GM23338 (cell line): ENCODE data around the gene INPP4B. TPM values are rescaled to one million over a fixed set of nuclear protein-coding genes. Genes with fewer than 3 reads are reported as not detected.

Source experiments
- ATAC-seq: fragments of 200-7000 bp; cut with Tn5 transposase; 3 replicates; pipeline ENCODE4 v1.9.1; 2020
- DNase-seq: peaks from one replicate; pipeline ENCODE4 v3.0.0-alpha.2; 2015; ENCODE audit warnings: low spot score
- H2AFZ ChIP-seq: fragments of 200-600 bp; sonication (generic); 2 replicates; pipeline ENCODE4 v1.8.0; 2016; ENCODE audit warnings: antibody characterized with exemption, mild to moderate bottlenecking, moderate library complexity
- H3F3A ChIP-seq: fragments of 200-600 bp; sonication (generic); replicated peaks from 2 replicates; pipeline ENCODE4 v1.8.0; 2017; ENCODE audit warnings: antibody characterized with exemption, mixed run types, low read depth
- H3K27ac ChIP-seq: fragments of 200-600 bp; sonication (generic); 2 replicates; pipeline ENCODE4 v1.6.1; 2016; ENCODE audit warnings: low read depth
- H3K27me3 ChIP-seq: fragments of 200-600 bp; sonication (generic); 2 replicates; pipeline ENCODE4 v1.8.0; 2016; ENCODE audit warnings: mild to moderate bottlenecking, mixed run types, moderate library complexity; ENCODE audit not compliant: insufficient read depth
- H3K36me3 ChIP-seq: fragments of 200-600 bp; sonication (generic); 2 replicates; pipeline ENCODE4 v1.8.0; 2016; ENCODE audit warnings: mild to moderate bottlenecking; ENCODE audit not compliant: insufficient read depth
- H3K4me1 ChIP-seq: fragments of 200-600 bp; sonication (generic); 2 replicates; pipeline ENCODE4 v1.8.0; 2016; ENCODE audit warnings: mild to moderate bottlenecking, moderate library complexity; ENCODE audit not compliant: insufficient read depth
- H3K4me2 ChIP-seq: fragments of 200-600 bp; sonication (generic); 2 replicates; pipeline ENCODE4 v1.7.1; 2017; ENCODE audit warnings: mixed run types
- H3K4me3 ChIP-seq: fragments of 200-600 bp; sonication (generic); 2 replicates; pipeline ENCODE4 v1.6.1; 2016; ENCODE audit warnings: mixed run types
- H3K79me2 ChIP-seq: fragments of 200-600 bp; sonication (generic); replicated peaks from 2 replicates; pipeline ENCODE4 v1.8.0; 2017; ENCODE audit warnings: mild to moderate bottlenecking; ENCODE audit not compliant: insufficient read depth
- H3K9me2 ChIP-seq: fragments of 200-600 bp; sonication (generic); 2 replicates; pipeline ENCODE4 v1.8.0; 2017; ENCODE audit not compliant: insufficient read depth
- H4K20me1 ChIP-seq: fragments of 200-600 bp; sonication (generic); replicated peaks from 2 replicates; pipeline ENCODE4 v1.8.0; 2017; ENCODE audit warnings: mild to moderate bottlenecking; ENCODE audit not compliant: insufficient read depth
- H3K27ac Mint-ChIP-seq: 2 replicates; pipeline ENCODE4 v1.8.0; 2020; ENCODE audit warnings: inconsistent platforms, mild to moderate bottlenecking, moderate library complexity, mixed read lengths
- H3K27me3 Mint-ChIP-seq: 3 replicates; pipeline ENCODE4 v1.8.0; 2022; ENCODE audit warnings: low read depth, mild to moderate bottlenecking, moderate library complexity, mixed read lengths, inconsistent platforms; ENCODE audit not compliant: insufficient read depth, poor library complexity
- H3K36me3 Mint-ChIP-seq: 3 replicates; pipeline ENCODE4 v1.8.0; 2021; ENCODE audit warnings: low read depth, mild to moderate bottlenecking, inconsistent platforms, moderate library complexity, mixed read lengths
- H3K4me1 Mint-ChIP-seq: 3 replicates; pipeline ENCODE4 v1.8.0; 2020; ENCODE audit warnings: mild to moderate bottlenecking, inconsistent platforms, mixed read lengths
- H3K4me3 Mint-ChIP-seq: 3 replicates; pipeline ENCODE4 v1.8.0; 2021; ENCODE audit warnings: moderate library complexity, mild to moderate bottlenecking, inconsistent platforms, mixed read lengths
- H3K9me3 Mint-ChIP-seq: 3 replicates; pipeline ENCODE4 v1.8.0; 2020; ENCODE audit warnings: moderate library complexity, mild to moderate bottlenecking, inconsistent platforms, mixed read lengths
- CREB1 ChIP-seq: fragments of 250-450 bp; sonication (Bioruptor Pico); IDR thresholded peaks from 2 replicates; pipeline ENCODE4 v1.5.0; 2020; ENCODE audit warnings: low read depth, mild to moderate bottlenecking, moderate library complexity
- JUNB ChIP-seq: IDR thresholded peaks from one replicate; pipeline ENCODE4 v1.6.1; 2016; ENCODE audit warnings: antibody characterized with exemption; ENCODE audit not compliant: unreplicated experiment
- POLR2AphosphoS5 ChIP-seq: IDR thresholded peaks from 2 replicates; pipeline ENCODE4 v1.6.1; 2016; ENCODE audit warnings: antibody characterized with exemption, low read depth
- STAT1 ChIP-seq: IDR thresholded peaks from one replicate; pipeline ENCODE4 v1.6.1; 2016; ENCODE audit warnings: antibody characterized with exemption; ENCODE audit not compliant: unreplicated experiment
- ZNF331 ChIP-seq: fragments of 250-450 bp; sonication (Bioruptor Pico); IDR thresholded peaks from 2 replicates; pipeline ENCODE4 v1.5.0; 2020; ENCODE audit warnings: low read depth, mild to moderate bottlenecking, moderate library complexity
- polyA plus RNA-seq: library from polyadenylated mRNA; unstranded; fragments of >200 nt; fragmentation: Nextera tagmentation; extraction: Ambion mirVana; gene quantifications from 2 replicates; pipeline ENCODE4 v1.2.1, GENCODE V29; 2016
- total RNA-seq: library from RNA; depleted of rRNA; stranded (reverse); fragments of >200 nt; shearing (Covaris generic); gene quantifications from 2 replicates; pipeline ENCODE4 v1.2.3, GENCODE V29; 2014
- TF ChIP-seq, protein P1 (sequence below): fragments of 250-450 bp; sonication (Bioruptor Pico); IDR thresholded peaks from 2 replicates; pipeline ENCODE4 v1.5.0; 2020; ENCODE audit warnings: mild to moderate bottlenecking, moderate library complexity
- TF ChIP-seq, protein P2 (sequence below), 2 experiments: fragments of 200-600 bp in 1 of 2; sonication (generic) in 1 of 2; conservative IDR thresholded peaks; 2 replicates each; pipeline versions ENCODE4 v1.5.1 to v1.6.1; 2016 to 2017; ENCODE audit warnings: antibody characterized with exemption in 2 of 2, low read depth in 2 of 2, mild to moderate bottlenecking in 2 of 2, moderate library complexity in 1 of 2

The INPP4B gene
- total and polyA plus RNA-seq, 2 experiments from 2014 or later: 0.11 to 0.14 TPM

DNA sequence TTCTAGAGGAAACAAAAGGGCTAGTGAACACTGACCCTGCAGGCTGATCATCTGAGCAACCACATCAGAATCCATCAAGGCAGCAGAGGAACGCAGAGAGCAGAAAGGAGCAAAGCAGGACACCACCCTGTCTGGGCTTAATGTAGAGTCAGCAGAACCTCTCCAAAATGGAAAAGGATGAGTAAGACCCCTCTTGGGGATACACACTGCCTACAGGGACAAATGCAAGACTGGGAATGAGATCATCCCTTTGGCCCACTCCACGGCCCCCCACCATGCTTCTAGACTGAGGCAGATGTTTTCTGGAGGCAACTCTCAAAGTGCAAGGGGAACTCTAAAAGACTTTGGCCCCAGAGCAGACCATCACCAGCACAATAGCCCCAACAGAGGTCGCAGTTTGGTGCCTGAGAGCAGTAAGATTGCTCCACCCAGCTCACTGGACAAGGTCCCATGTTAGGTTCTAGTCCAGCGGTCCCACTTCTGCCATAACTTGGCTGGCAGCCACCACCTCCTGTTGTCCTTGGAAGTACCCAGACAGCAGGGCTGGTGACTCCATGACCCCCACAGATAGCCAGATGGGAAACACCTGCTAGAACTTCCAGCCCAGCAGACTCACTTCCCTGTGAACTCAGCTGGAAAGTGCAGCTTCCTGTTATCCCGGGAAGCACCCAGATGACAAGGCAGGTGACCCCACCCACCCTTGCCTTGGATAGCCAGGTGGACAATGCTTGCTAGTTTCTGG, 372.7 kb downstream of the INPP4B start (continued):
- TF ChIP-seq, protein P1, sequence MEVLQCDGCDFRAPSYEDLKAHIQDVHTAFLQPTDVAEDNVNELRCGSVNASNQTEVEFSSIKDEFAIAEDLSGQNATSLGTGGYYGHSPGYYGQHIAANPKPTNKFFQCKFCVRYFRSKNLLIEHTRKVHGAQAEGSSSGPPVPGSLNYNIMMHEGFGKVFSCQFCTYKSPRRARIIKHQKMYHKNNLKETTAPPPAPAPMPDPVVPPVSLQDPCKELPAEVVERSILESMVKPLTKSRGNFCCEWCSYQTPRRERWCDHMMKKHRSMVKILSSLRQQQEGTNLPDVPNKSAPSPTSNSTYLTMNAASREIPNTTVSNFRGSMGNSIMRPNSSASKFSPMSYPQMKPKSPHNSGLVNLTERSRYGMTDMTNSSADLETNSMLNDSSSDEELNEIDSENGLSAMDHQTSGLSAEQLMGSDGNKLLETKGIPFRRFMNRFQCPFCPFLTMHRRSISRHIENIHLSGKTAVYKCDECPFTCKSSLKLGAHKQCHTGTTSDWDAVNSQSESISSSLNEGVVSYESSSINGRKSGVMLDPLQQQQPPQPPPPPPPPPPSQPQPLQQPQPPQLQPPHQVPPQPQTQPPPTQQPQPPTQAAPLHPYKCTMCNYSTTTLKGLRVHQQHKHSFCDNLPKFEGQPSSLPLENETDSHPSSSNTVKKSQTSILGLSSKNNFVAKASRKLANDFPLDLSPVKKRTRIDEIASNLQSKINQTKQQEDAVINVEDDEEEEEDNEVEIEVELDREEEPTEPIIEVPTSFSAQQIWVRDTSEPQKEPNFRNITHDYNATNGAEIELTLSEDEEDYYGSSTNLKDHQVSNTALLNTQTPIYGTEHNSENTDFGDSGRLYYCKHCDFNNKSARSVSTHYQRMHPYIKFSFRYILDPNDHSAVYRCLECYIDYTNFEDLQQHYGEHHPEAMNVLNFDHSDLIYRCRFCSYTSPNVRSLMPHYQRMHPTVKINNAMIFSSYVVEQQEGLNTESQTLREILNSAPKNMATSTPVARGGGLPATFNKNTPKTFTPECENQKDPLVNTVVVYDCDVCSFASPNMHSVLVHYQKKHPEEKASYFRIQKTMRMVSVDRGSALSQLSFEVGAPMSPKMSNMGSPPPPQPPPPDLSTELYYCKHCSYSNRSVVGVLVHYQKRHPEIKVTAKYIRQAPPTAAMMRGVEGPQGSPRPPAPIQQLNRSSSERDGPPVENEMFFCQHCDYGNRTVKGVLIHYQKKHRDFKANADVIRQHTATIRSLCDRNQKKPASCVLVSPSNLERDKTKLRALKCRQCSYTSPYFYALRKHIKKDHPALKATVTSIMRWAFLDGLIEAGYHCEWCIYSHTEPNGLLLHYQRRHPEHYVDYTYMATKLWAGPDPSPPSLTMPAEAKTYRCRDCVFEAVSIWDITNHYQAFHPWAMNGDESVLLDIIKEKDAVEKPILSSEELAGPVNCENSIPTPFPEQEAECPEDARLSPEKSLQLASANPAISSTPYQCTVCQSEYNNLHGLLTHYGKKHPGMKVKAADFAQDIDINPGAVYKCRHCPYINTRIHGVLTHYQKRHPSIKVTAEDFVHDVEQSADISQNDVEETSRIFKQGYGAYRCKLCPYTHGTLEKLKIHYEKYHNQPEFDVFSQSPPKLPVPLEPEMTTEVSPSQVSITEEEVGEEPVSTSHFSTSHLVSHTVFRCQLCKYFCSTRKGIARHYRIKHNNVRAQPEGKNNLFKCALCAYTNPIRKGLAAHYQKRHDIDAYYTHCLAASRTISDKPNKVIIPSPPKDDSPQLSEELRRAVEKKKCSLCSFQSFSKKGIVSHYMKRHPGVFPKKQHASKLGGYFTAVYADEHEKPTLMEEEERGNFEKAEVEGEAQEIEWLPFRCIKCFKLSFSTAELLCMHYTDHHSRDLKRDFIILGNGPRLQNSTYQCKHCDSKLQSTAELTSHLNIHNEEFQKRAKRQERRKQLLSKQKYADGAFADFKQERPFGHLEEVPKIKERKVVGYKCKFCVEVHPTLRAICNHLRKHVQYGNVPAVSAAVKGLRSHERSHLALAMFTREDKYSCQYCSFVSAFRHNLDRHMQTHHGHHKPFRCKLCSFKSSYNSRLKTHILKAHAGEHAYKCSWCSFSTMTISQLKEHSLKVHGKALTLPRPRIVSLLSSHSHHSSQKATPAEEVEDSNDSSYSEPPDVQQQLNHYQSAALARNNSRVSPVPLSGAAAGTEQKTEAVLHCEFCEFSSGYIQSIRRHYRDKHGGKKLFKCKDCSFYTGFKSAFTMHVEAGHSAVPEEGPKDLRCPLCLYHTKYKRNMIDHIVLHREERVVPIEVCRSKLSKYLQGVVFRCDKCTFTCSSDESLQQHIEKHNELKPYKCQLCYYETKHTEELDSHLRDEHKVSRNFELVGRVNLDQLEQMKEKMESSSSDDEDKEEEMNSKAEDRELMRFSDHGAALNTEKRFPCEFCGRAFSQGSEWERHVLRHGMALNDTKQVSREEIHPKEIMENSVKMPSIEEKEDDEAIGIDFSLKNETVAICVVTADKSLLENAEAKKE (CRISPR knock-in tag): no peak

DNA sequence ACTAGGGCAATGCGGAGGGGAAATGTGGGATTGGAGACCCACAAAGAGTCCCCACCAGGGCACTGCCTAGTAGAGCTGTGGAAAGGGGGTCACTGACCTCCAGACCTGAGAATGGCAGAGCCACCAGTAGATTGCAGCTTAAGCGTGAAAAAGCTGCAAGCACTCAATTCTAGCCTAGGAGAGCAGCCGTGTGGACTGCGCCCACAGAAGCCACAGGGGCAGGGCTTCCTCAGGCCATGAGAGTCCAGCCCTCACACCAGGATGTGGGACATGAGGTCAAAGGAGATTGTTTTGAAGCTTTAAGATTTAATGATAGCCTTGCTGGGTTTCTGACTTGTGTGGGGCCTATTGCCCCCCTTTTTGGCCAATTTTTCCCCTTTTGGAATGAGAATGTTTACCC, 379.0 kb downstream of the INPP4B start:
- Histone ChIP-seq H3K79me2 (no peaks in the 10 kb centered on the region), H3K9me2 (no peaks in the 10 kb centered on the region), H3F3A (no peaks in the 10 kb centered on the region), H3K36me3 (no peaks in the 10 kb centered on the region), H3K27me3 (no peaks in the 10 kb centered on the region), H3K4me1 (no peaks in the 10 kb centered on the region), H3K4me2 (no peak overlapping the region), H3K27ac (no peak overlapping the region), H3K4me3 (no peak overlapping the region), H4K20me1 (no peaks in the 10 kb centered on the region), H2AFZ (no peak overlapping the region)
- no peaks in the 10 kb centered on the region for H3K27me3 Mint-ChIP-seq
- H3K4me1 Mint-ChIP-seq: no peaks in the 10 kb centered on the region; the same call in 2 of the 3 replicates
- no peaks in the 10 kb centered on the region for H3K36me3 Mint-ChIP-seq
- no peaks in the 10 kb centered on the region for H3K9me3 Mint-ChIP-seq
- ATAC-seq (no peak), DNase-seq (no peak)
- H3K27ac Mint-ChIP-seq: no peak overlapping the region
- H3K4me3 Mint-ChIP-seq: no peak overlapping the region
- TF ChIP-seq, protein P1 (CRISPR knock-in tag): no peak
- TF ChIP-seq CREB1 (CRISPR knock-in tag) (no peak), POLR2AphosphoS5 (no peak), ZNF331 (no peak), JUNB (no peak), STAT1 (no peak)
- TF ChIP-seq, protein P2, sequence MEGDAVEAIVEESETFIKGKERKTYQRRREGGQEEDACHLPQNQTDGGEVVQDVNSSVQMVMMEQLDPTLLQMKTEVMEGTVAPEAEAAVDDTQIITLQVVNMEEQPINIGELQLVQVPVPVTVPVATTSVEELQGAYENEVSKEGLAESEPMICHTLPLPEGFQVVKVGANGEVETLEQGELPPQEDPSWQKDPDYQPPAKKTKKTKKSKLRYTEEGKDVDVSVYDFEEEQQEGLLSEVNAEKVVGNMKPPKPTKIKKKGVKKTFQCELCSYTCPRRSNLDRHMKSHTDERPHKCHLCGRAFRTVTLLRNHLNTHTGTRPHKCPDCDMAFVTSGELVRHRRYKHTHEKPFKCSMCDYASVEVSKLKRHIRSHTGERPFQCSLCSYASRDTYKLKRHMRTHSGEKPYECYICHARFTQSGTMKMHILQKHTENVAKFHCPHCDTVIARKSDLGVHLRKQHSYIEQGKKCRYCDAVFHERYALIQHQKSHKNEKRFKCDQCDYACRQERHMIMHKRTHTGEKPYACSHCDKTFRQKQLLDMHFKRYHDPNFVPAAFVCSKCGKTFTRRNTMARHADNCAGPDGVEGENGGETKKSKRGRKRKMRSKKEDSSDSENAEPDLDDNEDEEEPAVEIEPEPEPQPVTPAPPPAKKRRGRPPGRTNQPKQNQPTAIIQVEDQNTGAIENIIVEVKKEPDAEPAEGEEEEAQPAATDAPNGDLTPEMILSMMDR (conservative IDR thresholded peaks at IDR 0.05; ENCODE audit: low read depth in 2 of 2): no peak
